HG02885 (cell line): ENCODE results near the gene DLG2.

Experiments
- ATAC-seq: cut with Tn5 transposase; IDR thresholded peaks from one replicate; pipeline ENCODE4 v1.9.1; 2021; ENCODE audit warnings: mild to moderate bottlenecking; ENCODE audit not compliant: unreplicated experiment, poor library complexity

Gene DLG2

DNA sequence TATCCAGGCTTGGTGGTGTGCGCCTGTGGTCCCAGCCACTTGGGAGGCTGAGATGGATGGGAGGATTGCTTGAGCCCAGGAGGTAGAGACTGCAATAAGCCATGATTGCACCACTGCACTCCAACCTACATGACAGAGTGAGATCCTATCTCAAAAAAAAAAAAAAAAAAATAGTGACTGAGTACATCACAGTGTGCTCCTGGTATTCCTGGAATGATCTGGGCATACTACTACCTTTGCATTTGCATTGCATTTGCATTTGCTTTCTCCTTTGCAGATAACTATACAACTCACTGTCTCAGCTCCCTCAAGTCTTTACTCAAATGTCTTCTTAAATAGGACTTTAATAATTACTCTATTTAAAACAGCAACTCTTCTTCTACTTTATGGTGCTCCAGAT is 51.8 kb downstream of the DLG2 start:
- no peak for ATAC-seq

DNA sequence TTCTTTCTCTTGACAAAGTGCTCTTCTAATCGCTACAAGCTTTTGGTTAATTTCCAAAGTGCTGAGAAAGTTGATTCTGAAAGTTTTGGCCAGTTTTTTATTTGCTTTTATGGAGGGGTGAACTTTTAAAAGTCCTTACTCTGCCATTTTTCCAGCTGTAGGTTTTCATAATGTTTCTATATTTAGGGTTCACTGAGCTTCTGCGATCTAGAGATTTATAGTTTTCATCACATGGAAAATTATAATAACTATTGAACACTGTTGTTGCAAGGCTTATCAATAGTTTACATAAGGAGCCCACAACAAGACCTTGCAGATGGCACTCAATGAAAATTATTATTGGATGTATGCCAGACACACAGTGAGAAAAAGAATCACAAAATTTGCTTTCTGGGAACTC is 55.1 kb downstream of the DLG2 start:
- ATAC-seq: no peak

DNA sequence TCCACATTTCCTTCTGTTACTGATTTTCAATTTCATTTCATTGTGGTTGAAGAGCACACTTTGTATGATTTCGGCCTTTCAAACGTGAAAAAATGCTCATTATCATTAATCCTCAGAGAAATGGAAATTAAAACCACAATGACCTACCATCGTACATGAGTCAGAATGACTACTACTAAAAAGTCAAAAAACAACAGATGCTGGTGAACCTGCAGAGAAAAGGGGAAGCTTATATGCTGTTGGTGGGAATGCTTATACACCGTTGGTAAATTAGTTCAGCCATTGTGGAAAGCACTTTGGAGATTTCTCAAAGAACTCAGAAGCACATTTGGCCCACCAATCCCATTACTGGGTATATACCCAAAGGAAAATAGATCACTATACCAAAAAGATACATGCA is 57.6 kb downstream of the DLG2 start:
- no peak for ATAC-seq

DNA sequence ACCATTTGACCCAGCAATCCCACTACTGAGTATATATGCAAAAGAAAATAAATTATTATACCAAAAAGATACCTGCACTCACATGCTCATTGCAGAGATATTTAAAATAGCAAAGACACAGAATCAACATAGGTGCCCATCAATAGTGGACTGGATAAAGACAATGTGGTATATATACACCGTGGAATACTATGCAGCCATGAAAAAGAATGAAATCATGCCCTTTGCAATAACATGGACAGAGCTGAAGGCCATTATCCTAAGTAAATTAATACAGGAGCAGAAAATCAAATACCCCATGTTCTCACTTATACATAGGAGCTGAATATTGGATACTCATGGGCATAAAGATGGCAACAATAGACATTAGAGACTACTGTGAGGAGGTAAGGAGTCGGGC is 68.7 kb downstream of the DLG2 start:
- no peak for ATAC-seq

DNA sequence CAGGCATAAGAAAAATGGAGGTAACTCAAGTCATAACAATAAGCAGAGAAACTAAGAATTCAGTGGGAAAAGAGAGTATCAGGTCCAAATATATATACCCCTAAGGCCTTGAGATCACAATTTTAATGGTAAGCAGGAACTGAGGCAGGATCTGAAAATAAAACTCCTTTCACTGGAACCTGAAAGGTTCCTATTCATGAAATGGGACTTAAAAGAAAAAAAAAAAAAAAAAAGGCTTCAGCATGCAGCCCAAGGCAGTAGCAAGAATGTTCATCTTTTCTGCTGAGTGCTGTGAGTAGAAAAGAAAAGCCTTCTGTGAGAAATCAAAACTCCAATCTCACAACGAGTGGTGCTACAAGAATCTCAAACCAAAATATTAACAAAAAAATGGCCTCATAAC is 75.3 kb downstream of the DLG2 start:
- ATAC-seq: no peak

DNA sequence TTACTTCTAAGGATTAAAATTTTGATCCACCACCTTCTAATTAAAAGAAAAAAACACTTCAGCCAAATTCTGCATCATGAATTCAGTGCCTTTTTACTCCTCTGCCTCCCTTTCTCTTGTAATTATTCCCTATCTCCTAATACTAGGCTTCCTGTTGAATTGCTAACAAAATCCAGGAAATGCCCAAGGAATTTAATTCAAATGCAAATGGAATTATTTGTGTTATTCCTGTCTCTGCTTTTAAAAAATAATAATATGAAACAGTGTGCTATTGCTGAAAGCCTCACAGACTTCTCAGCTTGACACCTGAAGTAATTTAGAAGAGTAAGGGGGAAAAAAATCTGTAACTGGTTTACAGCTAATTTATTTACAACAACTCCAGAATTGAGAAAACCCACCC is 85.5 kb downstream of the DLG2 start:
- no peak for ATAC-seq

DNA sequence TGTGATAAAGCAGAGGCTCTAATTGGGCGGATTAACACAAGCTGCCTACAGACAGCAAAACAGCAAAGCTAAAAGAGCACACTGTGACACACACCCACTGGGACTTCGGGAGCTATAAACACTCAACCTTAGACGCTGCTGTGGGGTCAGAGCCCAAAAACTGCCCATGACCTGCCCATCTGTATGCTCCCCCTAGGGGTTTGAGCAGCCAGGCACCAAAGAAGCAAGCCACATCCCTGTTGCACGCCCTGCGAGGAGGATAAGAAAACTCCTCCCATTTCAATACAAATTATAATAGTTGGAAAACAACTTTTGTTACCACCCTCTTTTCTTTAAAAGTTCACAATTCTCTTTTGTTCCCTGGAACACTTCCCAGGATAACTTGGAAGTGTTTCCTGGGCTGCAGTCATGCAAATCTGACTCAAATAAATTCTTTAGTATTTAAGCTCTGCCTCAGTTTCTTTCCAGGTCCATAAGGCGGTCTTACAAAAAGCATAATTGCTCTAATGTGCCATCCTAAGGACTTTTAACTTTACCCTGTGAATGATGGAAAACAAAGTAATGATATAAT is 86.4 kb downstream of the DLG2 start:
- no peak for ATAC-seq

DNA sequence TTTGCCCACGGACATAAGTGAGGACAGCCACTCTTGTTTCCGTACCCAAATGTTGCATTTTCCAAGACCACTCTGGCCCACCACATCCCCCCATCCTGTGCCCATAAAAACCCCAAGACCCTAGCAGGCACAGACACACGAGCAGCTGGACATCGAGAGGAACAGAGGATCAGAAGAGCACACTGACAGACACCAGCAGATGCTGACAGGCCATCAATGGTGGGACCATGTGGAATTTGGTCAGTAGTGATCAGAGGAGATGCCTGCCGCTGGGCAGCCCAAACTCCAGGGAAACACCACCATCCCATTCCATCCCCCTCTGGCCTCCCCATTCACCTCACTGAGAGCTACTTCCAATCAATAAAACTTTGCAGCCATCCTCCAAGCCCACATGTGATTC is 87.0 kb downstream of the DLG2 start:
- no peak for ATAC-seq

DNA sequence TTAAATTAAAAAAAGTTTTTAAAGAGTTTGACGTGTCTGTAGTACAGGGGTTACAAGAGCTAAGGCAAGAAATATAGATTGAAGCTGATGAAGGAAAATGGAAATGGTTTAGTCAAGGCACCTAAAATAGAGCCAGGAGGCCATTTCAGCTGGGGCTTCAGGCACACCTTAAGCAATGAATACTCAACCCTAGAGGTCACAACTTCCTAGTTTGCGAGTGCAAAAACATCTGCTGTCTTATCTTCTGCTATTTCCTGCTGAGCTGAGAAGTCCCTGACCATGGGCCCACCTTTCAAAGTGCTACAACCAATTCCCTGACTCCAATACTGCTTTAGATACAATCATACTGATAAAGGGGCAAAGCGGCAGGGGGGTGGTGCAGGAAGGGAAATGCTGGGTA is 87.4 kb downstream of the DLG2 start:
- ATAC-seq: no peak

DNA sequence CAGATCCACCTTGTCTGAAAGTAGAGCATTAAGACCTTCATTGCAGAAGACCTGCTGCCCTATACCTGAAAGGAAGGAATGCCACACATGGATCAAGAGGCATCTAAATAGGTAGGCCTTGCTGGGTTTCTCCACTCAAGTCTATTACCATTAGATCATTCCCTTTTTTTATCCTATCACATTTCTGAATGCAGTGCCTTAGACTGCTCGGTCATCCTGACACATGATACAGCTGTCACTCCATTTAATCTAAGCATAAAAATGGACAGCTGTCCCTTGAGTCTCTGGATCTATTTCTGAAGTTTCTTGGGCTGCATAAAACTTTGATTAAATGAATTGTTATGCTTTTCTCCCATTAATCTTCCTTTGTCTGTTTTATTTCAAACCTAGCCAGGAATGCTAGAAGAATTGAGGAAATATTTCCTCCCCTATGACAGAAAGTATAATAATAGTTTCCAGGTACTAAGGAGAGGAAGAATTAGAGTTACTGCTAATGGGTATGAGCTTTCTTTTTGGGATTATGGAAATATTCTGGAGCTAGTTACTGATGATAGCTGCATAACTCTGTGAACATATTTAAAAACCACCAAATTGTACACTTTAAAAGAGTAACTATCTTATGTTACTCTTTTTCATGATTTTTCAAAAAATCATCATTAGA is 88.0 kb downstream of the DLG2 start:
- no peak for ATAC-seq

DNA sequence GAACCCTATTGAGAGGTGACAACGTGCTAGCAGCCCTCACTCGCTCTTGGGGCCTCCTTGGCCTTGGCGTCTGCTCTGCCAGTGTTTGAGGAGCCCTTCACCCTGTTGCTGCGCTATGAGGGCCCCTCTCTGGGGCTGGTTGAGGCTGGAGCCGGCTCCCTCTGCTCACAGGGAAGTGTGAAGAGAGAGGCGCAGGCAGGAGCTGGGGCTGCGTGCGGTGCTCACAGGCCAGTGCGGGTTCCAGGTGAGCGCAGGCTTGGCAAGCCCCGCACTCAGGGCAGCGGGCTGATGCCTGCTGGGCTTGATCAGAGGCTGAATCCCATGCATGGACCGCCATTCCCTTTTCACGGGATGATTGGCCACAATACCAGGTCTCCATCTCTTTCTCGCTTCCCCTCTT is 90.7 kb downstream of the DLG2 start:
- no peak for ATAC-seq

DNA sequence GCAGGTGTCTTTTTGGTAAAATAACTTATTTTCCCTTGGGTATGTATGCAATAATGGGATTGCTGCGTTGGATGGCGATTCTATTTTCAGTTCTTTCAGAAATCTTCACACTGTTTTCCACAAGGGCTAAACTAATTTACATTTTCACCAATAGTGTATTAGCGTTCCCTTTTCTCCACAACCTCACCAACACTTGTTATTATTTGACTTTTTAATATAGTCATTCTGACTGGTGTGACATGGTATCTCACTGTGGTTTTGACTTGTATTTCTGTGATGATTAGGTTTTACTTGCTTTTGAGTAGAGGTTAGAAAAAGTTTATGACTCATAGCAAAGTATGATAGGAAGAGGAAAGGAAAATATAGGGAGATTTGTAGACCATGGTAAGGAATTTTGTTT is 92.3 kb downstream of the DLG2 start:
- no peak for ATAC-seq

DNA sequence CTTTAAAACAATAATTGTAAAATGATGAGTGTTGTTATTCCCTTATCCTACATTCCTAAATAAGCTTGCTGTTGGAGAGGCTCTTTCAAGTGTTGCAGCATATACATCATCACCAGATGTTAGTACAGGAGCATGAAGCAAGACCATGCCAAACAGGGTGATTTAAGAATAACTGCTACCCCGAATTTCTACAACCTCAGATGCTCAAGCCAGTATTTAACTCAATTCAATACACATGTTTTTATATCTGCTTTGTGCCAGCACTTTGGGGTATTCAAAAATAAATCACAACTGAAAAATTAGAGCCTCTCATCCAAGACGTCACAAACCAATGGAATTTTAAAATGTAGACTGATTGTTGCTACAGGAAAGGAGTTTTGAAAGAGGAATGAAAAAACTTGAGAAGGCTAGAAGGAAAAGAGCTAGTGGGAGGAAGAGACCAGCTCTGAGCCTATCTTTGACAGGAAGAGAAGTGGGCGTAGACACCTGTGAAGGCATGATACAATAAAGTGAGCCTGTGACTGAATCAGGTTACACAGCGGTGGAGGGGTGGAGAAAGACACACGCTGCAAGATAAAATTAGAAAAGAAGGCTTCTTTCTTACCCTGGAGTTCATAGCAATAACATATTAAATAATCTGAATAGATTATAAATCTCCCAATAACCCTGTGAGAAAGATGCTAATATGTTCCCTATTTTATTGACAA is 95.8 kb downstream of the DLG2 start:
- ATAC-seq: no peak

DNA sequence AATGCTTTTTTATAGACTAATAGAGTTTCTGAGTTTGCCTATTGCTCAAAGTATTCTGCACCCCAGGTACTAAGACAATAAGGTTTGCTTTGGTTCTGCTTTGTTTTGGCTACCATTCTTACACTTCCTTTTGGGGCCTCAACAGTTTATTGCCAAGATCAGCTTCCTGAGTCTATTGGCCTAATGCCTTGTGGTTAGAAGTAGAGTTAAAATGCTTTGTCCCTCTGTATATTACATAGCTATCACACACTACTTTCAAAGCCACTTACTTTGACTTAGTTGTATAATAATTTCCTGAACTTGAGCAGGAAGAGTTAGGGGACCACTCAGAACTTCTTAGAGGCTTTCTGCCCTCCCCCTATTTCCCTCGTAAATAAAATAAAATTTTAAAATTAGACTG is 96.5 kb downstream of the DLG2 start:
- no peak for ATAC-seq

DNA sequence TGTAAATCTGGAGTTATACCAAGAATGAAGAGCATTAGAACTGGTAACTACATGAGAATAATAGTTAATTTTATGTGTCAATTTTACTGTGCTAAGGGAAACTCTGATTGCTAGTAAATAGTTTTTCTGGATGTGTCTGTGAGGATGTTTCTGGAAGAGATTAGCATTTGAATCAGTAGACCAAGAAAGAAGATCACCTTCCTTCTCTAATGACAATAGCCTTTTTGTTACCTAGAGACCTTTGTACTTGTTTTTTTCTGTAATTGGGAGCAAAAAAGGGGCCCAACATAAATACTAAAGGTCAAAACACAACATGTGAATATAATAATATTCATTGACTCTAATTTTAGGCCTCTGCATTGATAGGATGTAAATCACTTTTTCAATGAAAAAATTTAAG is 100.6 kb downstream of the DLG2 start:
- no peak for ATAC-seq

DNA sequence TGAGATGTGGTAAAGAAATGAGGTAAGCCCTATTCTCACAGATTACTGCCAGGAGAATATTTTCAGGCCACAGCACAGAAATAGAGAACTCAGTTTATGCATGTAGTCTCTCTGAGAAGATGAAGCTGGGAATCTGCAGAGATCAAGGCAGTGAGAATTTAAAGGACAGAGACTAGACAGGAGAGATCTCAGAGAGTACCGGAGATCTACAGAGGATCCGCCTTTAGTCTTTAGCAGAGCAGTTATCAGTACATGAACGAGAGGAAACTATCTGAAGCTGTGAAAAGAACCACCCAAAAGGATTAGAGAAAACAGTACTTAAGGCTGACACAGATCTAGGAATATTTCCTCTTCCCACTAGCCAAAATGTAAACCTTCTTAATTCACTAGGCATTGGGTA is 101.5 kb downstream of the DLG2 start:
- no peak for ATAC-seq

DNA sequence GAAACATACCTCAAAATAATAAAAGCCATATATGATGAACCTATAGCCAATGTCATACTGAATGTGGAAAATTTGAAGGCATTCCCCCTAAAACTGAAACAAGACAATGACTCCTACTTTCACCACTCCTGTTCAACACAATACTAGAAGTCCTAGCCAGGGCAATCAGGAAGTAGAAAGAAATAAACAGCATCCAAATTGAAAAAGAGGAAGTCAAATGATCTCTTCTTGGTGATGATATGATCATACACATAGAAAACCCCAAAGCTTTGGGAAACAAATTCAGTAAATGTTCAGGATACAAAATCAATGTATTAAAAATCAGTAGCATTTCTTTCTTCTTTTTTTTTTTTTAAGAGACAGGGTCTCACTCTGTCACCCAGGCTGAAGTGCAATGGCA is 109.9 kb downstream of the DLG2 start:
- no peak for ATAC-seq

DNA sequence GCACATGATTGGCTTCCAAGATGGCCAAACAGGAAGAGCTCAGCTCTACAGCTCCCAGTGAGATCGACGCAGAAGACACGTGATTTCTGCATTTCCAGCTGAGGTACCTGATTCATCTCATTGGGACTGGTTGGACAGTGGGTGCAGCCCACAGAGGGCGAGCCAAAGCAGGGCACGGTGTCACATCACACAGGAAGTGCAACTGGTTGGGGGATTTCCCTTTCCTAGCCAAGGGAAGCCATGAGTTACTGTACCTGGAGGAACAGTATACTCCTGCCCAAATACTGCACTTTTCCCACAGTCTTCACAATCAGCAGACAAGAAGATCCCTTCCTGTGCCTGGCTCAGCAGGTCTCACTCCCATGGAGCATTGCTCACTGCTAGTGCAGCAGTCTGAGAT is 131.2 kb downstream of the DLG2 start:
- no peak for ATAC-seq

DNA sequence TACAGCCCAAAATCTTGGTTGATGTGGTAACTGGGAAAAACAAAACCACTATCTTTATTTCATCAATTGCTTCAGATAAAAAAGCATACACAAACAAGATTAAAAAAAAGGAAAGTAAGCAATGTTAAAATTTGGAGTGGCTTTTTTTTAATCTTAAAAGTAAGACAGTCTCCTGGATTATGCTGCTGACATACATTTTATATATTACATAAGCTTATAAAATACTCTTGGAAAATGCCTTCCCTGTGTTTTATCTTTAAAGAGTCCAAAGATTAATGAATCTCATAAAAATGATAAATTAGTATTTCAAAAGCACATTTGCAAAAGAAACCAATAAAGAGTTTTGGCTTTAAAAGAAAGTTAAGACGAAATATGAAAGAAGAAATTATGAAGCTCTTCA is 132.7 kb downstream of the DLG2 start:
- ATAC-seq: no peak

DNA sequence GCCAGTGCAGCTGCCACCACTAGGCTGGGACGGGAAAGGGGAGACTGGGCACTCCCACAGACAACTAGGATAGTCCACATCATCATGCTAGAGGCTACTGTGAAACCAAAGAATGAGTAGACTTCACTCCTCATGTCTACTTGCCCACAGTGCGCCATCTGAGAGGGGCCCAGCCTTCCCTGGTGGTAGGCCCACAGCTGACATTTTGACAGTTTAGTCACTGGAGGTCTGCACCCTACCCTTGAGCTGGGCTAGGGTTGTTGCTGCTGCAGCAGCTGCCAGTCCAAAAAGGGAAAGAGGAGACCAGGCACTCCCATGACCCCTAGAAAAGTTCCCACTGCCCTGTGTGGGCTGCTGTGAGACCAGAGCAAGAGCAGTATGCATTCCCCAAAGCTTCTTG is 141.2 kb downstream of the DLG2 start:
- no peak for ATAC-seq

DNA sequence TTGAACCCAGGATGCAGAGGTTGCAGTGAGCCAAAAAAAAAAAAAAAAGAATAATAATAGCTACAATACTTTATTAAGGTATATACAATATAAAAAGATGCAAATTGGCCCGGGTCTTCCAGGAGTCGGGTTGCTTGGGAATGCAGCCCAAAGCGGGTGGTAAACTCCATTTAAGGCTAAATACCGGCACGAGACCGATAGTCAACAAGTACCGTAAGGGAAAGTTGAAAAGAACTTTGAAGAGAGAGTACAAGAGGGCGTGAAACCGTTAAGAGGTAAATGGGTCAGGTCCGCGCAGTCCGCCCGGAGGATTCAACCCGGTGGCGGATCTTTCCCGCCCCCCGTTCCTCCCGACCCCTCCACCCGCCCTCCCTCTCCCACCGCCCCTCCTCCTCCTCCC is 143.3 kb downstream of the DLG2 start:
- no peak for ATAC-seq

DNA sequence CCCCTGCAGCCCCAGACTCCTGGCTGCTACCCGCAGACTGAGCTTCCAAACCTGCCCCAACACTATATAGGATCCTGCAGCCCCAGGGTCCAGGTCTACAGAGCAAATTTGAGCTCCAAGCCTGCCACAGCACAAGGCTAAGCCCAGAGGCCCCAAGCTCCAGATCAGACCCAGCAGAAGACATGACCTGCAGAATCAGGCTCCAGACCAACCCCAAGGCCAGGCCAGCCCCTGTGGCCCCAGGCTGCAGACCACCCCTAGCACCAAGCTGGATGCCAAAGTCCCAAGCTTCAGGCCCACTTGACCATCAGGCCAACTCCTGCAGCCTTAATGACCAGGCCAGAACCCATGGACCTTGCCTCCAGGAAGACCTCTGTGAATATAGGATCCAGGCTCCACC is 145.3 kb downstream of the DLG2 start:
- no peak for ATAC-seq
